DMS 273 treated with DMSO at 0.1 percent for 48 hours (cell line): ENCODE measurements around the gene ALDOA.

Source experiments
- DNase-seq: peaks from one replicate; lab custom pipeline; 2025; lab: John Stamatoyannopoulos, UW

ALDOA gene

GRCh38 chr16:30041841-30042240, 23.7 kb upstream of the ALDOA start:
- DNase-seq, result no peak

- no peak for DNase-seq
These were observed 19.4 kb upstream of the ALDOA start for GRCh38 chr16:30046178-30046577.

GRCh38 chr16:30046588-30046987, 19.0 kb upstream of the ALDOA start:
- no peak for DNase-seq

GRCh38 chr16:30049871-30050270, 15.7 kb upstream of the ALDOA start:
- DNase-seq, result no peak

- no peak for DNase-seq
These were observed 14.0 kb upstream of the ALDOA start for GRCh38 chr16:30051518-30051917.

GRCh38 chr16:30052671-30053372, 12.7 kb upstream of the ALDOA start:
- peak; percentile 73 for DNase-seq

- DNase-seq, result no peak
These were observed 12.1 kb upstream of the ALDOA start for GRCh38 chr16:30053376-30054015.

- DNase-seq, result no peak
These were observed 11.1 kb upstream of the ALDOA start for GRCh38 chr16:30054451-30054850.

- no peak for DNase-seq
These were observed 10.5 kb upstream of the ALDOA start for GRCh38 chr16:30054959-30055553.

- no peak for DNase-seq
These were observed 5.2 kb upstream of the ALDOA start for GRCh38 chr16:30060346-30060745.

- no peak for DNase-seq
These were observed 4.6 kb upstream of the ALDOA start for GRCh38 chr16:30060836-30061554.

GRCh38 chr16:30063278-30063892, 2.2 kb upstream of the ALDOA start:
- no peak for DNase-seq

GRCh38 chr16:30063893-30064728, 1.4 kb upstream of the ALDOA start:
- DNase-seq, result peak; percentile 67

- DNase-seq, result no peak
These were observed 845 bp upstream of the ALDOA start for GRCh38 chr16:30064729-30065101.

GRCh38 chr16:30065943-30066760, 592 bp downstream of the ALDOA start:
- no peak for DNase-seq

- no peak for DNase-seq
These were observed 1.4 kb downstream of the ALDOA start for GRCh38 chr16:30066761-30067583.

GRCh38 chr16:30067584-30067916, 2.0 kb downstream of the ALDOA start:
- DNase-seq, result no peak

- DNase-seq, result no peak
These were observed 2.8 kb downstream of the ALDOA start for GRCh38 chr16:30068333-30068732.

- DNase-seq, result no peak
These were observed 3.4 kb downstream of the ALDOA start for GRCh38 chr16:30068750-30069610.
